ENCODE data around the gene NRXN2.

The NRXN2 gene

GRCh38 chr11:64770120-64770519 is 47.1 kb upstream of the NRXN2 start:
- H3F3A ChIP-seq (ENCODE audit: insufficient read depth, low read length): peaks cover 19% of the 10 kb centered on the region
- H3K27me3 ChIP-seq (ENCODE audit: insufficient read depth, low read length): no peaks in the 10 kb centered on the region
- H3K79me2 ChIP-seq (ENCODE audit: insufficient read depth, low read length): peaks cover 3% of the 10 kb centered on the region
- no peaks in the 10 kb centered on the region for H3K9me3 ChIP-seq (ENCODE audit: low read length)
- no peak for TF ChIP-seq EZH2 (IDR thresholded peaks at IDR 0.05; ENCODE audit: borderline replicate concordance, low read length)
- no peak for TF ChIP-seq CTCF (IDR thresholded peaks at IDR 0.05; ENCODE audit: low read length)
- no peak overlapping the region for H3K4me2 ChIP-seq (ENCODE audit: low read length)
- H3K4me3 ChIP-seq (ENCODE audit: low read depth, low read length, poor library complexity, severe bottlenecking): no peak overlapping the region
- H3K9ac ChIP-seq (ENCODE audit: low read length): no peak overlapping the region
- H3K36me3 ChIP-seq (ENCODE audit: insufficient read depth, low read length): peaks cover 98% of the 10 kb centered on the region
- H3K27ac ChIP-seq (ENCODE audit: low read depth, low read length, poor library complexity, severe bottlenecking): no peak overlapping the region
- H4K20me1 ChIP-seq (ENCODE audit: insufficient read depth, low read length): no peaks in the 10 kb centered on the region; the same call in 1 of the 2 replicates
- H3K4me1 ChIP-seq (ENCODE audit: insufficient read depth, low read length, severe bottlenecking): peaks cover 36% of the 10 kb centered on the region
- H3K9me2 ChIP-seq (ENCODE audit: low read depth, low read length): no peaks in the 10 kb centered on the region
- H2AFZ ChIP-seq (ENCODE audit: low read length): no peak overlapping the region

- no peak for TF ChIP-seq CTCF (IDR thresholded peaks at IDR 0.05; ENCODE audit: low read length)
- TF ChIP-seq EZH2 (IDR thresholded peaks at IDR 0.05; ENCODE audit: borderline replicate concordance, low read length): no peak
- Histone ChIP-seq H4K20me1 (ENCODE audit: insufficient read depth, low read length) (no peaks in the 10 kb centered on the region; the same call in 1 of the 2 replicates), H3K9me2 (ENCODE audit: low read depth, low read length) (no peaks in the 10 kb centered on the region), H3F3A (ENCODE audit: insufficient read depth, low read length) (peaks cover 22% of the 10 kb centered on the region), H3K4me2 (ENCODE audit: low read length) (no peak overlapping the region), H3K4me1 (ENCODE audit: insufficient read depth, low read length, severe bottlenecking) (peaks cover 36% of the 10 kb centered on the region), H3K9me3 (ENCODE audit: low read length) (no peaks in the 10 kb centered on the region), H3K27me3 (ENCODE audit: insufficient read depth, low read length) (no peaks in the 10 kb centered on the region), H2AFZ (ENCODE audit: low read length) (no peak overlapping the region), H3K27ac (ENCODE audit: low read depth, low read length, poor library complexity, severe bottlenecking) (no peak overlapping the region), H3K79me2 (ENCODE audit: insufficient read depth, low read length) (no peaks in the 10 kb centered on the region), H3K4me3 (ENCODE audit: low read depth, low read length, poor library complexity, severe bottlenecking) (no peak overlapping the region), H3K9ac (ENCODE audit: low read length) (no peak overlapping the region), H3K36me3 (ENCODE audit: insufficient read depth, low read length) (peaks cover 98% of the 10 kb centered on the region)
Observed at GRCh38 chr11:64769283-64769682, 46.3 kb upstream of the NRXN2 start.

- H3K4me1 ChIP-seq (ENCODE audit: insufficient read depth, low read length, severe bottlenecking): peaks cover 35% of the 10 kb centered on the region
- no peaks in the 10 kb centered on the region for H4K20me1 ChIP-seq (ENCODE audit: insufficient read depth, low read length)
- H3K79me2 ChIP-seq (ENCODE audit: insufficient read depth, low read length): no peaks in the 10 kb centered on the region
- H3K27ac ChIP-seq (ENCODE audit: low read depth, low read length, poor library complexity, severe bottlenecking): no peak overlapping the region
- no peaks in the 10 kb centered on the region for H3K9me2 ChIP-seq (ENCODE audit: low read depth, low read length)
- TF ChIP-seq EZH2 (IDR thresholded peaks at IDR 0.05; ENCODE audit: borderline replicate concordance, low read length): no peak
- no peak for TF ChIP-seq CTCF (IDR thresholded peaks at IDR 0.05; ENCODE audit: low read length)
- no peaks in the 10 kb centered on the region for H3K27me3 ChIP-seq (ENCODE audit: insufficient read depth, low read length)
- no peak overlapping the region for H3K4me2 ChIP-seq (ENCODE audit: low read length)
- H2AFZ ChIP-seq (ENCODE audit: low read length): no peak overlapping the region
- no peaks in the 10 kb centered on the region for H3K9me3 ChIP-seq (ENCODE audit: low read length)
- peaks cover 98% of the 10 kb centered on the region for H3K36me3 ChIP-seq (ENCODE audit: insufficient read depth, low read length)
- H3F3A ChIP-seq (ENCODE audit: insufficient read depth, low read length): peaks cover 22% of the 10 kb centered on the region
- H3K4me3 ChIP-seq (ENCODE audit: low read depth, low read length, poor library complexity, severe bottlenecking): no peak overlapping the region
- no peak overlapping the region for H3K9ac ChIP-seq (ENCODE audit: low read length)
Observed at GRCh38 chr11:64768300-64768694, 45.3 kb upstream of the NRXN2 start.
